DMS153 (cell line): ENCODE data around the gene TMC8.
"Not testable (repeated sequence)": the region's sequence is repeated elsewhere in the genome, so short reads cannot be mapped to it uniquely, and the experiment has no call there.

Experiments
- DNase-seq: peaks from one replicate; lab custom pipeline; 2025; lab: John Stamatoyannopoulos, UW

TMC8 gene

DNA sequence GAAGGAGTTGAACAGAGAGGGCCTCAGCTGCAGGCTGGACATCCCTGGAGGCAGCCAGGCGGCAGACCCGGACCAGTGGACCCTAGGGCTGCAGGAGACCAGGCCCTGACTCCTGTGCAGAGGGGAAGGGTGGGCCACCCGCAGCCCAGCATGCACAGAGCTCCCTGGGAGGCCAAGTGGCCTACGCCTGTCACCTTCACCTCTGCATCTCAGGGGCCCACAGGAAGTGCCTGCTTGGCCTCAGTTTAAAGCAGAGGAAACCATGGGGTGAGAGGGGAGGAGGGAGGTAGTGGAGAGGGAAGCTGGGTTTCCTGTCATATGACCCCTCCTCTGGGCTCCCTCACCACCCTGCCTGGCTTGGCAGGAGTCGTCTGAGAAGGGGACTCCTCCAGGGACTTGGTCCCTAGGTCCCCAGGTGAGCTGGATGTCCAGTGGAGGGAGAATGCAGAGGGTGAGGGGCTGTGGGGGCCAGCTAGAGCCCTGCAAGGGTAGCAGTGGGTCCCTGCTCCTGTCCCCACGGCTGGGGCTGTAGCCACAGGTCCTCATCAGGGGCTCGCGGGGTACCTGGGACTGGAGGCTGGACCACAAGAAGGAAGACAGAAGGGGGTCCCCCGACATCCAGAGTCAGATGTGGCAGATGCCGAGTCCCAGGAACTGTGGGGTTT, at the start of gene TMC8:
Gene TMC8 (plus strand): TSS at position 335 of the 665 bp plus-strand sequence. CDS start 818 bp downstream, outside the sequence.
- DNase-seq = peak; percentile 45

DNA sequence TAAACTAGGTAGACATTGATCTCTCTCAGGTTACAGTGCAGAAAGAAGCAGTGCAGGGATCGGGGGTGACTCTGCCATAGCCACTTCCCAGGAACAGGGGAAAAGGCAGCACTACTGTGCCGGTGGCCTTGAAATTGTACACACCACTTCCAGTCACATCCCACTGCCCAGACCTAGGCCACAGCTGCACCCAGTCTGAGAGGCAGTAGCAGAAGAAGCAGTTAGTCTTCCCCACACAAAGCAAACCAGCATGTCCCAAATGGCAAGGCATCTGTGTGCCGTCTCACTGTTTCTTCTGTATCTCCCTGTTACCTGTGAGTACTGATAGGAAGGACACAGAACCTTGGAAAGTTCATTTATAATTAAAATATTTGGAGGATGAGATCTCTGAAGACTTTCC, 49.0 kb upstream of the TMC8 start:
- no peak for DNase-seq

DNA sequence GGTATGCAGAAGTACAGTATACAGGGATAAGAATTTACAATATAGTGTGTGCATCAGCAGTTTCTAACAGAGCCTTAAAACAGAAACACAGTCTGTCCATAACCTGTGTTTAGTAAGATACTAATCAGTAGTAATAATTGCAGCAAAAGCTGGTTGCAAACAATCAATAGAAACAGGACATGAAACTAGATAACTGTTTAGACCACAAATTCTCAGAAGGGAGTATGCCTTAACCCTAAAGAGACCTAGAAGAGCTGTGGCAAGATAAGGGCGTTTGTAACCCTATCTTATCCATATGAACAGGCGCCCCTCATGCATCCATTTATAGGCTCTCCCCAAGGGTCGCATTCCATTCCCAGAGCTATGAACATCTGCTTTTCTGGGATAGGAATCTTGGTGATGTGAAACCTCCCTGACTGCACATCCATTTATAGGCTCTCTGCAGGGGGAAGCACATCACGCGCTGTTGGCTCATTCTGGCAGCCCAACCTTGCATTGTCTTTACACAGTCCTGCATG, 48.2 kb upstream of the TMC8 start:
- not testable (repeated sequence) for DNase-seq

DNA sequence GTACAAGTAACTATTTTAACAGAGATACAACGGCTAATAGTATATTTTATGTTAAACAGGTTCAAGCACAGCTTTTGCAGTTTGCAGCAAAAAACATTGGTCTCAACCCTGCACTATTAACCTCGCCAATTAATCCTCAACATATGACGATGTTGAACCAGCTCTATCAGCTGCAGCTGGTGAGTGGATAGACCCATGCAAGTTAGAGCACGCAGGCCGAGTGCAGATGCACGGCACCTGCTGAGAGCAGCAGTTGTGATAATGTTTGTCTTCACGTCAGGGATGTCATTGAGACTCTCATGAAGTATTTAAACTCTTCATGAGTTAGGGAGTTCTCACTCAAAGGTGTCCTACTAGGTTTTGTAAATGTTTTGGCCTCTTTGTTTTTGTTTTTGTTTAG, 47.6 kb upstream of the TMC8 start:
- DNase-seq = no peak

DNA sequence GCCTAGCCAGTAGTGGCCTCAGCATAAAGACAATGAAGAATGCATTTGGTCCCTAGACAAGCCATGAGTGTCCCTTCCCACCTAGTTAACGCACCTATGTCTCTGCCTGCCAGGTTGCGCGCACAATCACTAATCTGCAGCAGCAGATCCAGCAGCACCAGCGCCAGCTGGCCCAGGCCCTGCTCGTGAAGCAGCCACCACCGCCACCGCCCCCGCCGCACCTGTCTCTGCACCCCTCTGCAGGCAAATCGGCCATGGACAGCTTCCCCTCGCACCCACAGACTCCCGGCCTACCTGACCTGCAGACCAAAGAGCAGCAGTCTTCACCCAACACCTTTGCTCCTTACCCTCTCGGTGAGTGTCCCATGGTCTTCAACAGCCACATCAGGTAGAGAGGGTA, 43.8 kb upstream of the TMC8 start:
- no peak for DNase-seq

DNA sequence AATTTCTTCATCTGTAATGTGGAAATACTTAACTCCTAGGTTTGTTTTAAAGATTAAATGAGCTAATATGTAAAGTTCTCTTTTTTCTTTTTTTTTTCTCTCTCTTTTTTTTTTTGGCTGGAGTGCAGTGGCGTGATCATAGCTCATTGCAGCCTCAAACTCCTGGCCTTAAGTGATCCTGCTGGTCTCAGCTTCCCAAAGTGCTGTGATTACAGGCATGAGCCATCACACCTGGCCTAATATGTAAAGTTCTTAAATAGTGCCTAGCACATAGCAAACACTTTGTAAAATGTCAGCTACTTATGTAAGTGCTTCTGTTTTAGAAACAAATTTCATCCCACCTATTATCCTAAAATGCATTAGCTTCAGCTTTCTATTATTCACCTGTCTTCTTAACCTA, 42.0 kb upstream of the TMC8 start:
- no peak for DNase-seq

DNA sequence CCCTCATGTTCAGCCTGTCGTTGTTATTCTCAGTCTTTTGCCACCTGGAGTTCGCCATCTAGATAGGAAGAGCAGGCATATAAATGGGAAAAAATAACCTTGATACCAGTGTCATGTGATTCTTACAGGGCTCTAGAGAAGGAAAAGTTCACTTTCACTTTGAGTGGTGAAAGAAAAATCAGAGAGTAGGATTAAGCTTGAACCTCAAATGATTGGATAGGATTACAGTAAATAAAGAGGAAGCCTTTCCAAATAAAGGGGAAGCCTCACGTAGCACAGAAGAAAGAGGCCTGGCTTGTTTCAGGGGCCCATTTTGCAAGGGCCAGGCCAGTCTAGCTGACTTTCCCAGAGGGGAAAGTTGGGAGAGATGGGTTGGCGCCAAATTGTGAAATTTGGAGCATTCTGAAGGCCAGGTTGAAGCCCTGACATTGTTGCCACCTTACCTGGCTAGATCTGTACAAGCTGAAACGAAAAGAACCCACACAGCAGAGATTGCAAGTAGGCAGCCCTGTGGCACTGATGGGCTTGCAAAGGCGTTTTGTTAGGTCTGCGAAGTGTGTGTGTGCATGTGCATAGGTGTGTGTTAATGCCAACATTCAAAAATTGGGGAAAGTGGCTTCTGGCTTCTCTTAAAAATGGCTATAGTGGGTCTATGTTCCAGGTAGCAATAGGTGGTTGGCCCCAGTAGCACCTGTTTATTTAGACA, 40.8 kb upstream of the TMC8 start:
- DNase-seq = no peak

GRCh38 chr17:78092794-78093324, 37.7 kb upstream of the TMC8 start:
- no peak for DNase-seq

- DNase-seq = no peak
Measured at GRCh38 chr17:78095035-78095434, 35.5 kb upstream of the TMC8 start.

GRCh38 chr17:78096093-78096492, 34.5 kb upstream of the TMC8 start:
- no peak for DNase-seq

- no peak for DNase-seq
Measured at GRCh38 chr17:78101112-78101511, 29.5 kb upstream of the TMC8 start.

GRCh38 chr17:78101542-78101941, 29.0 kb upstream of the TMC8 start:
- DNase-seq = no peak

DNA sequence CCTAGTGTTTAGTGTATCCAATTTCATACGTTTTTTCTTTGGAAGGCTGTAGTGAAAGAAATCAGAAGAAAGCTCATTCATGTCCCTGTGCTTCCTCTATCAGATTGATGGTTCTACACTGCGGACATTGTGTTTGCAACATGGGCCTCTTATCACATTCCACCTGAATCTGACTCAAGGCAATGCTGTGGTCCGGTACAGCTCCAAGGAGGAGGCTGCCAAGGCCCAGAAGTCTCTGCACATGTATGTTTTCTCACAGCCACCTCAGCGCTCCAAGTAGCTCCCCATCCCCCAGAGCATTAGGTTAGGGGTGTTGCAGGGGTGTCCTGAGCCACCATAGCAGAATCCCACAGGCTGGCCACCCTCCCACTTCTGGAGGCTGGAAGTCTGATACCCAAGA, 27.3 kb upstream of the TMC8 start:
- DNase-seq = no peak

- DNase-seq = no peak
Measured at GRCh38 chr17:78104540-78104941, 26.0 kb upstream of the TMC8 start.

DNA sequence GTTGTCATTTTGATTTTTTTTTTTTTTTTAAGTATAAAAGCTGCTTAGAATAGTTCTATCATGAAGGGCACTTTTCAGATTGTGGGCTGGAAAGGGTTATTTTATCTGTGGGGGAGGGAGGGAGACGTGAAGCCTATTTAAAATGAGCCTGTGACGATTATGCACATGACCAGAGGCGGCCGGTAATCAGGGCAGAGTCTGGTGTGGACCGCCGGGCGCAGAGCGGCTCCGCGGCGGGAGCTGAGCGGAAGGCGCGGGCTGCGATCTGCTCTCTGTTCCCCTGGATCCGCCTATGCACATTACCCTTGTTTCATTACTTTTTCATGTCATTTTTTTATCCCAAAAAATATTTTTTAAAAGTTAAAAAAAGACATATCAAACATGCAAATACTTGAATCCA, 25.5 kb upstream of the TMC8 start:
- DNase-seq = no peak

DNA sequence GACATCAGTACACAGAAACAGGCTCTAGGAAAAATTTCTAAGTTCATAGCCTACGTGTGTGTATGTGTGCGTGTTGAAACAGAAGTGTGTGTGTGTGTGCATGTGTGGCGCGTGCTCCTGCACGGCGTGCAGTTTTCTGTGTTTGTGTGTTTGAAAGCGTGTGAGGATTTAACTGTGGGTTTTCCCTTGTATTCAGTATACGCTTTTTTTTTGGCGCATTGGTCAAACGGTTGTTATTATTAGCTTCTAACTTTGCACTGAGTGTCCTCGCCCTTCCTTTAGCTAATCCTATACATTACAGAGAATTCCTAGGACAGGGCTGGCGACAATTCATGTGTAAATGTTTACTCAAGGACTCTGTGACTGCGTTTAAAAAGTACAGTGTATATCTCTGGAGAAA, 25.0 kb upstream of the TMC8 start:
- DNase-seq = no peak

DNA sequence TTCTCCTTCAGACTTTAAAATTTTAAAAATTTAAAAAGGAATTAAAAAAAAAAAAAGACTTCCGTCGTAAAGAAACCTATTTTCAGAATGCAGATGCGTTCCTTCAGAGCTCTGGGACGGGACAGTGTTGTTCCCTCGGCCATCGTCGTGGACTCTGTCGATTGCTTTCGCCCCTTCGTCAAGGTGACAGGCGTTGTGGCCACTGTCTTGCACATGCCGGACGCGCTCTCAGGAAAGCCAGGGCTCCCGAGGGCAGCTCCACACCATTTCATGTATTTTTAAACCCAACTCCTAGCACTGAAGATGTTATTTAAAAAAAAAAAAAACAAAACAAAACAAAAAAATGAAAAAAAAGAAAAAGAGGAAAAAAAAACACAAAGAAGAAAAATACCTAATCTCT, 24.4 kb upstream of the TMC8 start:
- DNase-seq = no peak

- DNase-seq = no peak
Measured at GRCh38 chr17:78107457-78107856, 23.1 kb upstream of the TMC8 start.

DNA sequence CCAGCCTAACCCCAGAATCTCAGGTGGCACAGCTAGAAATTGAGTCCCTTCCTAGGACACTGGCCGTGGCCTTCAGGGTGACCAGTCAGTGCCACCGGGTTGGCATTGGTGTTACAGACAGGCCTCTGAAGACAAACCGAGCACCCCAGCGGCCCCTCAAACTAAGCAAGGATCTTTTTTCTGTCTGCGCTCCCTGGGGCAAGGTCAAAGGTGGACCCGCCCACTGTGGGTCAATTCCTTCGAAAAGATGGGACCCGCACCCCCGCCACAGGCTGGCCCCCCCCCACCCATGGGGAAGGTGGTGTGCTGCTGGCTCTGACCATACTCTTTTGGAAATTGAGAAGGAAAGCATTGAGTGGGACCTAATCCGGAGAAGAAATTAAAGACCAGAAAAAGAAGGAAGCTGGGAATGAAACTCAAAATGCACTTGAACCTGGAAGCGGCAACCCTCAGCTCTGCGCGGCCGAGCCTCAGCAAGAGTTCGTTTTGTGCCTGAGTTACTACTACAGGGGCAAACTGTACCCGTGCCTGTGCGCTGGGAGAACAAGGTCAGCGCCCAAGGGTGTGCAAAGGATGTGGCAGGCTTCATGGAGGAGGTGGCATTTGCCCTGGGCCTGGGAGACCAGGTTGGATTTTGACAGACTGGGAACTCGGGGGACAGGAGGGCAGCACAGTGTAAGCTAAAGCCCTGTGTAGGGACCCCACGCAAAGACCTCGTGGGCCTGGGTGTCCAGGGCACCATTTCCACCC, 22.4 kb upstream of the TMC8 start:
- no peak for DNase-seq

DNA sequence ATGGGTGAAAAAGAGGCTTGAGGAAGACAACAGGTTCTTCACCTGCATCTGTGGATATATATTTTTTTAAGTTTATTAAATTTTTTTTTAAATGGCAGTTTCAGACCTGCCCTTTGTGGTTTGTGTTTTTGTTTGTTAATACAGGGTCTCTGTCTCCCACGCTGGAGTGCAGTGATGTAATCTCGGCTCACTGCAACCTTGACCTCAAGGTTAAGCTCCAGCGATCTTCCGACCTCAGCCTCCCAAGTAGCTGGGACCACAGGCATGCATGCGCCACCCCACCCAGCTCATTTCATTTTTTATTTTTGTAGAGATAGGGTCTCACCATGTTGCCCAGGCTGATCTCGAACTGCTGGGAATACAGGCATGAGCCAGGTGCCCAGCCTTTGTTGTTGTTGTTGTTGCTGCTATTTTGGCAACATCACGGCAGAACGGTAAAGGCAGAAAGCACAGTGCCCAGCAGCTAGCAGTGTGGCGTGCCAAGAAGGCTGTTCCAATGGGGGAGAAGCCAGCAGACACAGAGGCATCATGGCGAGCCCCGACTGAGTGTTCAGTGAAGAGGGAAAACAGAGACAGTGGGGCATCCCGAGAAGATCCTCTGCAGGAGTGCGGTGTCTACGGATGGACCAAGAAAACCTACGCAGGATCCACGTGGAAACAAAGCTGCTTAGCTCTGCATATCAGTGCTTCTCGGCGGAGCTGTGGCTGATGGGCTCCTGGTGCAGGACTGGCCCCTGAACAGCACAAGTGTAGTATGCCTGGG, 21.7 kb upstream of the TMC8 start:
- DNase-seq = no peak

- DNase-seq = no peak
Measured at GRCh38 chr17:78109489-78109761, 21.1 kb upstream of the TMC8 start.

DNA sequence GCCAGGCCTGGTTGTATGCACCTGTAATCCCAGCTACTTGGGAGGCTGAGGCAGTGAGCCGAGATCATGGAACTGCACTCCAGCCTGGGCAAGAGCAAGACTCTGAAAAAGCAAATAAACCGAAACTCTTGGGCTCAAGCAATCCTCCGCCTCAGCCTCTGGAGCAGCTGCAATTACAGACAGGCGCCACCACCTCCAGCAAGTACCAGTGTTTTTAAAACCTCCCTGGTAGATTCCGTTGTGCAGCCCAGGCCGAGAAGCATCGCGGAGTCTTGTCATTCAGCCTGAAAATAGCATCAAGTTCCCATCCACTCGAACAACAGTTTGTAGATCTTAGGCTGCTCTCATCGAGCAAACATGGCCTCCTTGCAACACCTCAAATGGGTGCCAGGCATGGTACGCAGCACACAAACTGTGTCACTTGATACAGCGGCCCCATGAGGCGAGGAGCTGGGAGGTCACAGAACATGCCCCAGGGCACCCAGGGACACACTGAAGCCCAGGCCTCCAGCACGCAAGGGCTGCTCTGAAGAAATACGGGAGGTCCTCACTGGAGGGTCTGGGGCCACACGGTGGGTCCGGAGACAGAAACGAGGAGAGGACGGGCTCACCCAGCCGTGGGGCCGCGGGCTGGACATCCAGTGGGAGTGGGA, 20.1 kb upstream of the TMC8 start:
- DNase-seq = no peak
